ENCODE results near the gene PLCB2.

The PLCB2 gene

DNA sequence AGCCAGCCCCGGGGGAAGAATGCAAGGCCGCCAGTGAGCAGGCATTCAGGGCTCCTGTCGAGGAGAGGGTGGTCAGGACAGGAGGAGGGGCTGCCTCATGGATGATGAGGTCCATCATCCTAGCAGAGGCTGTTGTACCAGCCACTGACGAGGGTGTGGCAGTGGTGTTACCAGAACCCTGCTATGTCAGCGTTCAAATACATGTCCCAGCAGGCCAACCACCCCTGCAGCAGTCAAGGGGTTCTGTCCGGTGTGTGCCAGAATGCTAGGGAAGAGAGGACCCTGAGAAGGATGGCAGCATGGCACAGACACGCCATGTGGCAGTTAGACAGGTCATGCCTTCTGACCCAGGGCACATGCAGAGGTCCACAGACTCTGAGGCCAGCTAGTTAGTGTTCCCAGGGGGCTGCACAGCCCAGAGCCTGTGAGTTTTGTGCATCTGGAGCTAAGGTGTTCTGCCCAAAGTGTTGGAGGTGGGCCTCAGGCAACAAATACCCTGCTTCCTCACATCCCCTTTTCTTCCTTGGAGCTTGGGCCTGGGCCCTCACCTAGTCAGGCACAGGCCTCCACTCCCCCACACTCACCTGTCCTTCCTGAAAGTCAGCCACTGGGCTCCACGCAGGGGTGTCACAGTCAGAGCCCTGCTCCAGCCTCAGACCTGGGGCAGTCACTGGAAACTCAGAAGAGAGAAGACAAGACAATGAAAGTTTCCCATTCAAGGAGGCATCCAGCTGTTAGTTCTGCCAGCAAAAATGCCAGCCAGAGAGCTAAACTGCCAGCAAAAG lies 61.0 kb downstream of the PLCB2 start:
- no peak overlapping the region for H2BK5ac ChIP-seq (ENCODE audit: low read length)
- H3K4me3 ChIP-seq (ENCODE audit: low read length), result no peak overlapping the region

DNA sequence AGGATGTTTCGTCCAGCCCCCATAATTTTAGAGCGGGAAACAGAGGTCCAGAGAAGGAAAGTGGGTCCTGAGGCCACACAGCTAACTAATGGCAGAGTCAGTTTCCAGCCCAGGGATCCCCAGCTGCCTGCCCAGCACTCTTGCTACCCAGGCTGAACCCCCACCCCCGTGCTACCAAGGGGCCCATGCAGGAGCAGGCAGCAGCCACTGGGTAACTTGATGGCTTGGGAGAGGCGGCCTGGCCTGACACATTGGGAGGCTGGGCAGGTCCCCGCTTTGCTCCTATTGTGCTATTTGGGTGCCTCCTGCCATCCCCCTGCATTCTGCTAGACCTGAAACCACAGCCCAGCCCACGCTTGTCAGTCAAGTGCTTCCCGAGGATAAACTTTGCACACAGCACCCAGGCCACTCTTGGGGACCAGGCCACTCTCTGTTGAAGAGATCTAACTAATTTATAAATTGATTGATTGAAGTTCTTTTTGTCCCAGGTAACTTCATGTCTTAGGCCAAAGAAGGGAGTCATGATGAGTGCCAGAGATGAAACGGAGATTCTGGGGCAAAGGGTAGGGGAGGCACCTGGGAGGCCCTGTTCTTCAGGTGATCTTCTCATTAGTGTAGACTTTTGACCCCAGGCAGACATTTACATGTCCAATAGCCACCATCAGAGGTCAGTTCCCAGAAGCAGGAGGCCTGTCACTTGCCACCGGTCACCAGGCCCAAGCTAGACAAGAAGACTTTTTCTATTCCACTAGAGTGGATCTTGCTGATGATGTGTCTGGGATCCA lies 61.9 kb downstream of the PLCB2 start:
- Histone ChIP-seq H3K36me3 (ENCODE audit: control insufficient read depth, insufficient read depth, low read length) (no peaks in the 10 kb centered on the region), H3K4me1 (ENCODE audit: control insufficient read depth, low read depth, low read length) (peaks cover 3% of the 10 kb centered on the region), H2BK5ac (ENCODE audit: low read length) (no peak overlapping the region), H3K18ac (ENCODE audit: low read length) (no peak overlapping the region), H3K27ac (ENCODE audit: low read depth, low read length) (no peak overlapping the region), H3K4me3 (ENCODE audit: low read length) (no peak overlapping the region), H4K8ac (ENCODE audit: low read depth, low read length) (no peak overlapping the region), H3K4ac (ENCODE audit: low read depth, low read length) (no peak overlapping the region), H3K79me2 (ENCODE audit: control insufficient read depth, insufficient read depth, low read length) (no peaks in the 10 kb centered on the region), H2AK5ac (ENCODE audit: low read length) (no peak overlapping the region), H3K9ac (ENCODE audit: low read length) (no peak overlapping the region), H3K79me1 (ENCODE audit: low read length) (no peaks in the 10 kb centered on the region), H3K4me2 (ENCODE audit: low read length) (no peak overlapping the region), H3K56ac (ENCODE audit: low read length) (no peak overlapping the region), H3K27me3 (ENCODE audit: insufficient read depth, low read length, poor library complexity) (no peaks in the 10 kb centered on the region), H2BK15ac (replicated peaks; ENCODE audit: low read depth) (no peak overlapping the region), H4K5ac (ENCODE audit: low read length) (no peak overlapping the region), H2BK120ac (ENCODE audit: low read depth, low read length) (no peak overlapping the region), H3K23ac (ENCODE audit: low read length) (no peak overlapping the region)
- WGBS (ENCODE audit: extremely low coverage, insufficient coverage, low lambda C conversion rate), result no CpG with 5 or more reads among the region's 9 CpGs
- DNase-seq, result no peak

More for the DNA sequence above, 61.0 kb downstream of the PLCB2 start:
- no peak overlapping the region for H3K56ac ChIP-seq (ENCODE audit: low read length)
- H3K23ac ChIP-seq (ENCODE audit: low read length), result no peak overlapping the region
- no peak overlapping the region for H3K9ac ChIP-seq (ENCODE audit: low read length)
- WGBS (ENCODE audit: extremely low coverage, insufficient coverage, low lambda C conversion rate), result no CpG with 5 or more reads among the region's 8 CpGs
- no peak overlapping the region for H4K5ac ChIP-seq (ENCODE audit: low read length)
- H3K79me2 ChIP-seq (ENCODE audit: control insufficient read depth, insufficient read depth, low read length), result no peaks in the 10 kb centered on the region
- H3K18ac ChIP-seq (ENCODE audit: low read length), result no peak overlapping the region
- H3K27me3 ChIP-seq (ENCODE audit: insufficient read depth, low read length, poor library complexity), result peaks cover under 1% of the 10 kb centered on the region
- H2BK120ac ChIP-seq (ENCODE audit: low read depth, low read length), result no peak overlapping the region
- no peak overlapping the region for H4K8ac ChIP-seq (ENCODE audit: low read depth, low read length)
- H3K4me1 ChIP-seq (ENCODE audit: control insufficient read depth, low read depth, low read length), result peaks cover 3% of the 10 kb centered on the region
- H3K36me3 ChIP-seq (ENCODE audit: control insufficient read depth, insufficient read depth, low read length), result no peaks in the 10 kb centered on the region
- H2BK15ac ChIP-seq (replicated peaks; ENCODE audit: low read depth), result no peak overlapping the region
- no peak overlapping the region for H3K27ac ChIP-seq (ENCODE audit: low read depth, low read length)
- no peak overlapping the region for H3K4me2 ChIP-seq (ENCODE audit: low read length)
- no peak overlapping the region for H3K4ac ChIP-seq (ENCODE audit: low read depth, low read length)
- H3K79me1 ChIP-seq (ENCODE audit: low read length), result no peaks in the 10 kb centered on the region
- H2AK5ac ChIP-seq (ENCODE audit: low read length), result no peak overlapping the region
- no peak for DNase-seq

DNA sequence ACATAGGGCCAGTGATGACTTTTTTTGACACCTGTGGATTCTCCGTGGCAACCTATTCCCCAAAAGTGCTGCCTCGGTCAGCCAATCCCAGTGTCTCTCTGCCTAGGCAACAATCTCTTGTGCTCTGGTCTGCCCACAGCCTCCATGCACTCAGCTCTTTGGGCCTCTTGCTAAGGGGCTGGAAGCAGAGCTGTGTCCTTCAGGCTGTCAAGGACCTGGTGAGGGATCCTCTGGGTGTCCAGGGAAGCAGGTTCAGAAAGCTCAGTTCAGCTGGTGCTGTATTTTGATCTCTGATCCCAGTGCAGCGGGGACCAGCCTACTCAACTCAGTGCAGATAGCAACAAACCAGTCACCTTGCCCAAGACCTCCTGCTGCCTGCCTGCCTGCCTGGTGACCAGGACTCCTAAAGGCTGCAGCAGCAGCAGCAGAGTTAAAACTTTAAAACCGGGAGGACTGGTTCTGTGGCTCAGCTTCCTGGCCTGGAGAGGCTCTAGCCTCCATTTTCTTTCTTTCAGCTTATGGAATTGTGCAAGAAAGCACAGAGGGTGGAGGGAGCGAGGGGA lies 62.7 kb downstream of the PLCB2 start:
- Histone ChIP-seq H3K23ac (ENCODE audit: low read length) (no peak overlapping the region), H4K5ac (ENCODE audit: low read length) (no peak overlapping the region), H3K4me3 (ENCODE audit: low read length) (no peak overlapping the region), H3K4me2 (ENCODE audit: low read length) (no peak overlapping the region), H3K4me1 (ENCODE audit: control insufficient read depth, low read depth, low read length) (peaks cover 3% of the 10 kb centered on the region), H3K79me1 (ENCODE audit: low read length) (no peaks in the 10 kb centered on the region), H3K36me3 (ENCODE audit: control insufficient read depth, insufficient read depth, low read length) (no peaks in the 10 kb centered on the region), H3K9ac (ENCODE audit: low read length) (no peak overlapping the region), H3K18ac (ENCODE audit: low read length) (no peak overlapping the region), H3K4ac (ENCODE audit: low read depth, low read length) (no peak overlapping the region), H2BK5ac (ENCODE audit: low read length) (no peak overlapping the region), H2BK120ac (ENCODE audit: low read depth, low read length) (no peak overlapping the region), H4K8ac (ENCODE audit: low read depth, low read length) (no peak overlapping the region), H2BK15ac (replicated peaks; ENCODE audit: low read depth) (no peak overlapping the region), H3K56ac (ENCODE audit: low read length) (no peak overlapping the region), H2AK5ac (ENCODE audit: low read length) (no peak overlapping the region), H3K79me2 (ENCODE audit: control insufficient read depth, insufficient read depth, low read length) (no peaks in the 10 kb centered on the region), H3K27ac (ENCODE audit: low read depth, low read length) (no peak overlapping the region), H3K27me3 (ENCODE audit: insufficient read depth, low read length, poor library complexity) (no peaks in the 10 kb centered on the region)
- WGBS (ENCODE audit: extremely low coverage, insufficient coverage, low lambda C conversion rate), result no CpG with 5 or more reads among the region's 5 CpGs
- DNase-seq, result peak; percentile 48

DNA sequence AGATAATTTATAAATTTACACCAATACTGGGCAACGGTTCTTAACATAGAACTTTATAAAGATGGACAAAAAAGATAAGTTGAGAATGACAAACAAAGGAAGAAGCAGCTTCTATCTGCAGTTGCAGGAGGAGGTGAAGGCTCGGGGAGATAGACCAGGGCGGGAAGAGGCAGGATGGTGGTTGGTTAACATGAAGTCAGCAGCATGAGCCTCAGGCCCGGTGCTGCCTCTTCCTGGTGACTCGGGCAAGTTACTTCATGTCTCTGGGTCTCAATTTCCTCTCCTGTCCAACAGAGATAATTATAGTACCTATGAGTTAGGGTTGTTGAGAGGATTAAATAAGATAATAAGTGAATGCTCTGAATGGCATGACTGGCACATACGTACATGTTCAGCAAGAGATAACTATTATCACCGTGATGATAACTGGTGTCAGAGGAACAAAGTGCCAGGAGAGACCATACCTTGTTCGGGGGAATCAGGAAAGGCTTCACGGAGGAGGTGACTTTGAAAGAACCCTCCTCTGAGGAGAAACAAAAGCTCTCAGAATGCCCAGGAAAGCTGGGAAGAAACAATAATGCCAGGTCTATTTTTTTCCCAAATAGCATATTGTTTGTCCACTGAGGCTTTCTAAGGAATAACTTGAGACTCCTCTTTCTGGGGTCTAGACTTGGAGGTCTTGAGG lies 64.5 kb downstream of the PLCB2 start:
- Histone ChIP-seq H3K9ac (ENCODE audit: low read length) (no peak overlapping the region), H3K27me3 (ENCODE audit: insufficient read depth, low read length, poor library complexity) (no peaks in the 10 kb centered on the region)
- no CpG with 5 or more reads among the region's 9 CpGs for WGBS (ENCODE audit: extremely low coverage, insufficient coverage, low lambda C conversion rate)

DNA sequence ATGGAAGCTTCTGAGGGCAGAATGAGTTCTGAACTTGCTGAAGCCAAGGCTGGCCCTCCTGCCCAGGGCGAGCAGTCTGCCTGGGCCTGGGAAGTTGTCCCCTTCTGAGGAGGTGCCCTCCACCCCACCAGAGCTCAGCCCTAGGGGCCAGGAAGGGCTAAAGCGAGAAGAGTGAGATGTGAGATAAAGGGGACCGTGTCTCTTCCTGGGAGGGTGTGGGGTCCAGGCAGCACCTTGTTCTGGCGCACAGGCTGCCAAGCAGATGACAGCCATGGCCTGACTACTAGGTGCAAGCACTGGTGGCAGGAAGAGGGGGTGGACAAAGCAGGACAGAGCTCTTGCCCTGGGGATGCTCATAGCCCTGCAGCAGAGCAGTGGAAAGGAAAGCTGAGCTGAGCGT lies 65.1 kb downstream of the PLCB2 start:
- H3K23ac ChIP-seq (ENCODE audit: low read length), result no peak overlapping the region
- H4K8ac ChIP-seq (ENCODE audit: low read depth, low read length), result no peak overlapping the region
- no peak overlapping the region for H3K4me2 ChIP-seq (ENCODE audit: low read length)
- no peak overlapping the region for H3K18ac ChIP-seq (ENCODE audit: low read length)
- H2BK15ac ChIP-seq (replicated peaks; ENCODE audit: low read depth), result no peak overlapping the region
- no peaks in the 10 kb centered on the region for H3K79me1 ChIP-seq (ENCODE audit: low read length)
- WGBS (ENCODE audit: extremely low coverage, insufficient coverage, low lambda C conversion rate), result no CpG with 5 or more reads among the region's 5 CpGs
- H2AK5ac ChIP-seq (ENCODE audit: low read length), result no peak overlapping the region
- H3K4me3 ChIP-seq (ENCODE audit: low read length), result no peak overlapping the region
- no peak overlapping the region for H3K27ac ChIP-seq (ENCODE audit: low read depth, low read length)
- H4K5ac ChIP-seq (ENCODE audit: low read length), result no peak overlapping the region
- H3K9ac ChIP-seq (ENCODE audit: low read length), result no peak overlapping the region
- no peak for DNase-seq
- H3K56ac ChIP-seq (ENCODE audit: low read length), result no peak overlapping the region
- no peak overlapping the region for H2BK5ac ChIP-seq (ENCODE audit: low read length)
- H3K79me2 ChIP-seq (ENCODE audit: control insufficient read depth, insufficient read depth, low read length), result no peaks in the 10 kb centered on the region
- H3K4ac ChIP-seq (ENCODE audit: low read depth, low read length), result no peak overlapping the region
- H3K4me1 ChIP-seq (ENCODE audit: control insufficient read depth, low read depth, low read length), result peaks cover 3% of the 10 kb centered on the region
- H3K27me3 ChIP-seq (ENCODE audit: insufficient read depth, low read length, poor library complexity), result no peaks in the 10 kb centered on the region
- H3K36me3 ChIP-seq (ENCODE audit: control insufficient read depth, insufficient read depth, low read length), result no peaks in the 10 kb centered on the region
- no peak overlapping the region for H2BK120ac ChIP-seq (ENCODE audit: low read depth, low read length)

More for the DNA sequence above, 64.5 kb downstream of the PLCB2 start:
- Histone ChIP-seq H3K56ac (ENCODE audit: low read length) (no peak overlapping the region), H3K79me2 (ENCODE audit: control insufficient read depth, insufficient read depth, low read length) (no peaks in the 10 kb centered on the region), H3K4me3 (ENCODE audit: low read length) (no peak overlapping the region), H4K5ac (ENCODE audit: low read length) (no peak overlapping the region), H3K36me3 (ENCODE audit: control insufficient read depth, insufficient read depth, low read length) (no peaks in the 10 kb centered on the region), H2AK5ac (ENCODE audit: low read length) (no peak overlapping the region), H2BK15ac (replicated peaks; ENCODE audit: low read depth) (no peak overlapping the region), H3K4me1 (ENCODE audit: control insufficient read depth, low read depth, low read length) (peaks cover 3% of the 10 kb centered on the region), H3K18ac (ENCODE audit: low read length) (no peak overlapping the region), H2BK5ac (ENCODE audit: low read length) (no peak overlapping the region), H3K4me2 (ENCODE audit: low read length) (no peak overlapping the region), H3K4ac (ENCODE audit: low read depth, low read length) (no peak overlapping the region), H3K27ac (ENCODE audit: low read depth, low read length) (no peak overlapping the region), H2BK120ac (ENCODE audit: low read depth, low read length) (no peak overlapping the region), H3K23ac (ENCODE audit: low read length) (no peak overlapping the region), H3K79me1 (ENCODE audit: low read length) (no peaks in the 10 kb centered on the region), H4K8ac (ENCODE audit: low read depth, low read length) (no peak overlapping the region)
- no peak for DNase-seq
